ENCODE data around the gene MAP7.
"Not testable (repeated sequence)": the region's sequence is repeated elsewhere in the genome, so short reads cannot be mapped to it uniquely, and the experiment has no call there.

The MAP7 gene

GRCh38 chr6:136501514-136501913 is 48.7 kb downstream of the MAP7 start:
- no peak for DNase-seq

- DNase-seq, result no peak
These were observed 49.1 kb downstream of the MAP7 start for GRCh38 chr6:136501096-136501495.

- no peak for DNase-seq
These were observed 49.8 kb downstream of the MAP7 start for GRCh38 chr6:136500414-136500813.

GRCh38 chr6:136499370-136499769 is 50.9 kb downstream of the MAP7 start:
- DNase-seq, result no peak

GRCh38 chr6:136496449-136496848 is 53.8 kb downstream of the MAP7 start:
- not testable (repeated sequence) for DNase-seq

GRCh38 chr6:136494710-136495109 is 55.5 kb downstream of the MAP7 start:
- no peak for DNase-seq

GRCh38 chr6:136494059-136494458 is 56.2 kb downstream of the MAP7 start:
- no peak for DNase-seq

GRCh38 chr6:136492409-136492808 is 57.8 kb downstream of the MAP7 start:
- DNase-seq, result no peak

GRCh38 chr6:136491754-136492153 is 58.5 kb downstream of the MAP7 start:
- DNase-seq, result no peak

- DNase-seq, result no peak
These were observed 59.0 kb downstream of the MAP7 start for GRCh38 chr6:136491251-136491650.

- DNase-seq, result not testable (repeated sequence)
These were observed 60.6 kb downstream of the MAP7 start for GRCh38 chr6:136489689-136490033.

- DNase-seq, result no peak
These were observed 62.3 kb downstream of the MAP7 start for GRCh38 chr6:136487759-136488425.

GRCh38 chr6:136486357-136486756 is 63.9 kb downstream of the MAP7 start:
- no peak for DNase-seq

- no peak for DNase-seq
These were observed 66.3 kb downstream of the MAP7 start for GRCh38 chr6:136483906-136484305.

GRCh38 chr6:136483005-136483404 is 67.2 kb downstream of the MAP7 start:
- not testable (repeated sequence) for DNase-seq

- DNase-seq, result no peak
These were observed 72.7 kb downstream of the MAP7 start for GRCh38 chr6:136477548-136477947.

- no peak for DNase-seq
These were observed 74.5 kb downstream of the MAP7 start for GRCh38 chr6:136475686-136476085.

- DNase-seq, result no peak
These were observed 76.0 kb downstream of the MAP7 start for GRCh38 chr6:136474241-136474640.

GRCh38 chr6:136471922-136472321 is 78.3 kb downstream of the MAP7 start:
- no peak for DNase-seq

GRCh38 chr6:136471372-136471771 is 78.8 kb downstream of the MAP7 start:
- DNase-seq, result no peak

GRCh38 chr6:136470044-136470443 is 80.2 kb downstream of the MAP7 start:
- DNase-seq, result no peak

GRCh38 chr6:136469154-136469553 is 81.1 kb downstream of the MAP7 start:
- DNase-seq, result no peak

- DNase-seq, result no peak
These were observed 81.5 kb downstream of the MAP7 start for GRCh38 chr6:136468711-136469110.

GRCh38 chr6:136467186-136467585 is 83.0 kb downstream of the MAP7 start:
- DNase-seq, result no peak

- DNase-seq, result no peak
These were observed 83.4 kb downstream of the MAP7 start for GRCh38 chr6:136466777-136467176.

Measured in stimulated activated CD4-positive, alpha-beta T cell treated with anti-CD3 and anti-CD28 coated beads, Interleukin-4, amount 100 ng/mL, for 4 hours (primary cell).